ENCODE data around the gene KNDC1. TPM values are rescaled to one million over a fixed set of nuclear protein-coding genes. Genes with fewer than 3 reads are reported as not detected.

The KNDC1 gene
- total RNA-seq, 1 experiment from 2014 or later, result 15.7 TPM

GRCh38 chr10:133186416-133187090 lies 26.5 kb downstream of the KNDC1 start:
- no peaks in the 10 kb centered on the region for H3K4me1 Mint-ChIP-seq
- H3K9me3 ChIP-seq (ENCODE audit: control insufficient read depth, low read depth, low read length), result no peaks in the 10 kb centered on the region
- no peak overlapping the region for H4K8ac ChIP-seq (replicated peaks; ENCODE audit: insufficient read length, low read depth, low read length)
- DNase-seq, result no peak
- no peaks in the 10 kb centered on the region for H4K20me1 ChIP-seq (ENCODE audit: control insufficient read depth, insufficient read depth, insufficient read length)
- no peak overlapping the region for H2BK12ac ChIP-seq (ENCODE audit: insufficient read length, low read depth, low read length)
- no peaks in the 10 kb centered on the region for H3K79me2 ChIP-seq (ENCODE audit: insufficient read depth, low read length)
- no peak overlapping the region for H2BK120ac ChIP-seq (ENCODE audit: low read depth, low read length, poor library complexity, severe bottlenecking)
- no peak overlapping the region for H3K4me3 Mint-ChIP-seq
- peaks cover 8 to 30% (median 26%) of the 10 kb centered on the region in 3 experiments for H3K36me3 Mint-ChIP-seq (ENCODE audit: insufficient read depth in 1 of 3, low read depth in 3 of 3)
- no peak overlapping the region for H3K4me2 ChIP-seq (ENCODE audit: insufficient read depth, insufficient read length, low read length)
- H2BK20ac ChIP-seq (ENCODE audit: low read depth, low read length, poor library complexity, severe bottlenecking), result no peak overlapping the region
- H3K9ac ChIP-seq (ENCODE audit: extremely low read depth, insufficient read length, low read length), result no peak overlapping the region
- H2BK5ac ChIP-seq (ENCODE audit: insufficient read length, low read length), result no peak overlapping the region
- no peak overlapping the region for H3K23ac ChIP-seq (ENCODE audit: insufficient read length, low read depth, low read length)
- H2AFZ ChIP-seq (ENCODE audit: low read length), result no peak overlapping the region
- no peak overlapping the region for H3K4ac ChIP-seq (ENCODE audit: low read depth, low read length)
- peak overlapping the region in 1 of 3 experiments; percentile 52; a peak in 1 of 7 replicates for H3K27ac Mint-ChIP-seq
- H2AK5ac ChIP-seq (ENCODE audit: insufficient read length, low read length), result no peak overlapping the region
- H3K14ac ChIP-seq (ENCODE audit: insufficient read depth, low read length), result no peak overlapping the region
- H3K27ac ChIP-seq (ENCODE audit: insufficient read length, low read depth, low read length), result no peak overlapping the region
- no peak overlapping the region for H2BK15ac ChIP-seq (ENCODE audit: low read depth, low read length)
- no peak overlapping the region for H3K18ac ChIP-seq (ENCODE audit: insufficient read length, low read depth, low read length)
- no peaks in the 10 kb centered on the region for H3K23me2 ChIP-seq (ENCODE audit: insufficient read length, low read depth, low read length, poor library complexity, severe bottlenecking)
- no peaks in the 10 kb centered on the region for H3K27me3 Mint-ChIP-seq (ENCODE audit: low read depth)
- H3K27me3 ChIP-seq (ENCODE audit: insufficient read depth, low read length), result no peaks in the 10 kb centered on the region
- H4K91ac ChIP-seq (ENCODE audit: insufficient read length, low read depth, low read length), result no peak overlapping the region
- TF ChIP-seq CTCF (conservative IDR thresholded peaks at IDR 0.05), result no peak
- H3T11ph ChIP-seq (ENCODE audit: low read length), result no peak overlapping the region
- H3K56ac ChIP-seq (ENCODE audit: insufficient read length, low read depth, low read length), result no peak overlapping the region
- WGBS (ENCODE audit: extremely low coverage, insufficient read length, low lambda C conversion rate), result no CpG with 5 or more reads among the region's 34 CpGs
- H3K4me1 ChIP-seq (ENCODE audit: insufficient read depth, low read length), result no peaks in the 10 kb centered on the region
- peaks cover 5 to 7% of the 10 kb centered on the region in 2 experiments; a peak in 2 of 5 replicates for H3K9me3 Mint-ChIP-seq
- H3K79me1 ChIP-seq (ENCODE audit: insufficient read depth, low read depth, low read length, poor library complexity, severe bottlenecking), result no peaks in the 10 kb centered on the region
- no peak overlapping the region for H4K5ac ChIP-seq (ENCODE audit: insufficient read length, low read depth, low read length)

Data from H9 (cell line).